Gastrocnemius medialis (tissue), 4 donors: ENCODE measurements around the gene COMTD1. TPM values are rescaled to one million over a fixed set of nuclear protein-coding genes. Genes with fewer than 3 reads are reported as not detected.
"Not testable (repeated sequence)": the region's sequence is repeated elsewhere in the genome, so short reads cannot be mapped to it uniquely, and the experiment has no call there.

ENCODE experiments used
- ATAC-seq, 2 donors: fragments of 150-250 bp; one replicate each; pipeline ENCODE4 v1.9.1; 2016
- DNase-seq, 2 donors: peaks; one replicate each; pipeline ENCODE4 v3.0.0-alpha.2; 2019
- H3K27ac ChIP-seq, 4 donors: fragments of 200-600 bp; sonication (generic); 1 replicate in 1 of 4; 2 replicates in 3 of 4; pipeline ENCODE4 v1.5.1; 2016 to 2018; ENCODE audit warnings: mild to moderate bottlenecking in 2 of 4, moderate library complexity in 1 of 4
- H3K27me3 ChIP-seq, 3 donors: fragments of 200-600 bp; sonication (generic) in 2 of 3; 1 replicate in 1 of 3; 2 replicates in 2 of 3; pipeline versions ENCODE4 v1.5.1 to v1.6.0; 2016 to 2019; ENCODE audit warnings: mild to moderate bottlenecking in 1 of 3, moderate library complexity in 1 of 3
- H3K36me3 ChIP-seq, 2 donors: fragments of 200-600 bp; sonication (generic) in 1 of 2; one replicate each; pipeline ENCODE4 v1.5.1; 2017 to 2018
- H3K4me1 ChIP-seq, 2 donors: fragments of 200-600 bp; sonication (generic) in 1 of 2; one replicate each; pipeline ENCODE4 v1.5.1; 2016 to 2017; ENCODE audit warnings: mild to moderate bottlenecking in 2 of 2
- H3K4me3 ChIP-seq, 4 donors: fragments of 200-600 bp; sonication (generic) in 3 of 4; 1 replicate in 1 of 4; 2 replicates in 3 of 4; pipeline ENCODE4 v1.5.1; 2016 to 2019; ENCODE audit warnings: mild to moderate bottlenecking in 2 of 4
- H3K9me3 ChIP-seq, 3 donors: fragments of 200-600 bp; sonication (generic) in 2 of 3; 1 replicate in 1 of 3; 2 replicates in 2 of 3; pipeline ENCODE4 v1.5.1; 2016 to 2019
- CTCF ChIP-seq, 5 experiments: fragments of 450-650 bp in 3 of 5; fragments of 200-600 bp in 2 of 5; sonication (generic) in 2 of 5; IDR thresholded peaks in 4 of 5; conservative IDR thresholded peaks in 1 of 5; 1 replicate in 4 of 5; 2 replicates in 1 of 5; pipeline ENCODE4 v1.5.1; 2016 to 2019; ENCODE audit warnings: antibody characterized with exemption in 5 of 5, mild to moderate bottlenecking in 3 of 5, moderate library complexity in 3 of 5
- POLR2A ChIP-seq, 2 donors: fragments of 450-650 bp; IDR thresholded peaks; one replicate each; pipeline ENCODE4 v1.6.1; 2017; ENCODE audit warnings: antibody characterized with exemption in 2 of 2, mild to moderate bottlenecking in 2 of 2, moderate library complexity in 2 of 2
- in situ Hi-C, 4 donors: fragments of 200-750 bp; cut with MboI; loops; one replicate each; pipeline versions ENCODE4 v1.15.0 to v1.8.0; 2017; ENCODE audit warnings: low sequenced_read_pairs in 4 of 4
- intact Hi-C: fragments of 100-400 bp; cut with DNase I; formaldehyde crosslinking; loops from one replicate; pipeline ENCODE4 v1.15.1; 2023; ENCODE audit warnings: low total_unique reads
- total RNA-seq, 4 donors: library from RNA; depleted of rRNA; stranded (reverse); fragments of >200 nt; gene quantifications; one replicate each; pipeline versions ENCODE4 v1.1.0 to v1.2.3, GENCODE V29; 2016

COMTD1 gene
- total RNA-seq, 4 donors from 2014 or later: 15.6 to 64.4 (median 34.9) TPM

- intact Hi-C loops: no loop called here
- Histone ChIP-seq H3K27ac (peak overlapping the region; percentile 72 to 95 (median 76)), H3K27me3 (no peaks in the 10 kb centered on the region), H3K4me1 (peaks cover 68 to 70% of the 10 kb centered on the region in 2 donors), H3K9me3 (no peaks in the 10 kb centered on the region), H3K36me3 (peaks cover 0 to 42% of the 10 kb centered on the region in 2 donors), H3K4me3 (peak overlapping the region in 1 of 4 donors; percentile 15)
- DNase-seq (no peak), ATAC-seq (no peak)
- TF ChIP-seq CTCF (IDR thresholded peaks at IDR 0.05 in 4 of 5, conservative IDR thresholded peaks at IDR 0.05 in 1 of 5): no peak
- TF ChIP-seq POLR2A (IDR thresholded peaks at IDR 0.05): no peak
- in situ Hi-C loops: loop anchor here (5.0 to 25.0 kb wide), 4 partner anchors 113 to 966 kb away; partner anchors contain the start of gene SAMD8 (in 3 of the 4)
Observed at GRCh38 chr10:75228278-75228677, 7.5 kb downstream of the COMTD1 start.

- no peak for ATAC-seq
- Histone ChIP-seq H3K9me3 (no peaks in the 10 kb centered on the region), H3K36me3 (peaks cover 0 to 56% of the 10 kb centered on the region in 2 donors), H3K4me1 (peaks cover 72 to 79% of the 10 kb centered on the region in 2 donors), H3K27me3 (no peaks in the 10 kb centered on the region), H3K4me3 (no peak overlapping the region), H3K27ac (peak overlapping the region; percentile 72 to 95 (median 76))
- intact Hi-C loops: no loop called here
- in situ Hi-C loops: loop anchor here (5.0 to 25.0 kb wide), 4 partner anchors 112 to 964 kb away; partner anchors contain the start of gene SAMD8 (in 3 of the 4)
- TF ChIP-seq POLR2A (IDR thresholded peaks at IDR 0.05) (no peak), CTCF (IDR thresholded peaks at IDR 0.05 in 4 of 5, conservative IDR thresholded peaks at IDR 0.05 in 1 of 5) (no peak)
- DNase-seq: no peak
Observed at GRCh38 chr10:75226656-75227055, 9.1 kb downstream of the COMTD1 start.

- intact Hi-C loops: no loop called here
- Histone ChIP-seq H3K4me1 (peaks cover 72 to 79% of the 10 kb centered on the region in 2 donors), H3K27ac (peak overlapping the region; percentile 72 to 95 (median 76))
Observed at GRCh38 chr10:75226095-75226494, 9.7 kb downstream of the COMTD1 start.

GRCh38 chr10:75223507-75223906, 12.2 kb downstream of the COMTD1 start:
- ATAC-seq (no peak), DNase-seq (no peak)
- intact Hi-C loops (no loop called here), in situ Hi-C loops (loop anchor here in 2 of 4 donors (10.0 kb wide), 2 partner anchors 109 to 389 kb away; partner anchors contain the start of gene SAMD8 (in 1 of the 2))
- Histone ChIP-seq H3K9me3 (no peaks in the 10 kb centered on the region), H3K4me1 (peaks cover 61 to 71% of the 10 kb centered on the region in 2 donors), H3K36me3 (peaks cover 0 to 66% of the 10 kb centered on the region in 2 donors), H3K27ac (peak overlapping the region; percentile 72 to 95 (median 76)), H3K4me3 (peak overlapping the region in 1 of 4 donors; percentile 9), H3K27me3 (no peaks in the 10 kb centered on the region)
- TF ChIP-seq CTCF (IDR thresholded peaks at IDR 0.05 in 4 of 5, conservative IDR thresholded peaks at IDR 0.05 in 1 of 5): no peak
- TF ChIP-seq POLR2A (IDR thresholded peaks at IDR 0.05): no peak

More at GRCh38 chr10:75226095-75226494, 9.7 kb downstream of the COMTD1 start:
- TF ChIP-seq CTCF (IDR thresholded peaks at IDR 0.05 in 4 of 5, conservative IDR thresholded peaks at IDR 0.05 in 1 of 5): no peak
- no peak for DNase-seq
- peaks cover 0 to 56% of the 10 kb centered on the region in 2 donors for H3K36me3 ChIP-seq
- H3K27me3 ChIP-seq: no peaks in the 10 kb centered on the region
- peak overlapping the region in 2 of 4 donors; percentile 4 to 26 for H3K4me3 ChIP-seq
- no peaks in the 10 kb centered on the region for H3K9me3 ChIP-seq
- in situ Hi-C loops: loop anchor here (5.0 to 25.0 kb wide), 4 partner anchors 111 to 964 kb away; partner anchors contain the start of gene SAMD8 (in 3 of the 4)
- ATAC-seq: no peak

- DNase-seq, intact Hi-C loops, ATAC-seq, H3K9me3 ChIP-seq, H3K27me3 ChIP-seq, H3K4me3 ChIP-seq: not testable (repeated sequence)
- H3K4me1 ChIP-seq: peaks cover 53 to 65% of the 10 kb centered on the region in 2 donors
- H3K27ac ChIP-seq: peak overlapping the region in 3 of 4 donors; percentile 28 to 95 (median 31)
- H3K36me3 ChIP-seq: peaks cover 0 to 86% of the 10 kb centered on the region in 2 donors
- in situ Hi-C loops: loop anchor here in 2 of 4 donors (10.0 kb wide), 2 partner anchors 107 to 387 kb away; partner anchors contain the start of gene SAMD8 (in 1 of the 2)
Observed at GRCh38 chr10:75221492-75221891, 14.3 kb downstream of the COMTD1 start.
